NCI-H748 (cell line): ENCODE data around the gene NCKAP5.

Experiments used
- DNase-seq: peaks from one replicate; lab custom pipeline; 2025; ENCODE audit not compliant: unreplicated experiment; lab: John Stamatoyannopoulos, UW

The NCKAP5 gene

GRCh38 chr2:133061874-133062593, 506.2 kb downstream of the NCKAP5 start:
- no peak for DNase-seq

DNA sequence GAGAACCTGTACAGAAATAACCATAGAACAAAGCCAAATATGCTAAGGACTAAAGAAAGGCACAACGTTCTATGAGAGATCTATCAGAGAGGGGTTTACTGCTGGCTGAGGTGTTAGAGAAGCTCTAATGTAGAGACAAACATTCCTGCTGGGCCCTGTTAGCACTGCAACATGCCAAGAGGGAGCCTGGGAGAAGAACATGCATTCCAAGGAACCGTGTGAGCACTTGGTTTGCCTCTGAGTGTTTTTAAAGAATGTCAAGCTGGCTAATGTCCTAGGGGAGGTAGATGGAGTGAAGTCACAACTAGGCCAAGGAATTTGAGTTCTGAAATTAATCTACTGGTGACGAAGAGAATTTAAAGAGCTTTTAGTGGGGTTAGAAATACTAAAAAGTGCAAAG, 514.0 kb downstream of the NCKAP5 start:
- DNase-seq, result no peak

GRCh38 chr2:133053541-133053940, 514.7 kb downstream of the NCKAP5 start:
- DNase-seq, result no peak

DNA sequence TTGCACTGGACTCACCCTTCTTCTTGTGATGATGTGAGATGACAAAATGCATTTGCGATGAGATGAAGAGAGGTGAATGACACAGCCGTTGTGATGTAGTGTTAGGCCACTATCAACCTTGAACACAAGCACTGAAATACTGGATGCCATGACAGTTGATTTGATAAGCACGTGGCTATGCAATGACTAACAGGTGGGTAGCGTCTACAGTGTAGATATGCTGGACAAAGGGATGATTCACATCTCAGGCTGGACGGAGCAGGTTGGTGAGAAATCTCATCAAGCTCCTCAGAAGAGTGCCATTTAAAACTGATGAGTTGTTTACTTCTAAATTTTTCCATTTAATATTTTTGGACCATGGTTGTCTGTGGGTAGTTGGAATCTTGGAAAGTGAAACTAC, 522.5 kb downstream of the NCKAP5 start:
- no peak for DNase-seq

DNA sequence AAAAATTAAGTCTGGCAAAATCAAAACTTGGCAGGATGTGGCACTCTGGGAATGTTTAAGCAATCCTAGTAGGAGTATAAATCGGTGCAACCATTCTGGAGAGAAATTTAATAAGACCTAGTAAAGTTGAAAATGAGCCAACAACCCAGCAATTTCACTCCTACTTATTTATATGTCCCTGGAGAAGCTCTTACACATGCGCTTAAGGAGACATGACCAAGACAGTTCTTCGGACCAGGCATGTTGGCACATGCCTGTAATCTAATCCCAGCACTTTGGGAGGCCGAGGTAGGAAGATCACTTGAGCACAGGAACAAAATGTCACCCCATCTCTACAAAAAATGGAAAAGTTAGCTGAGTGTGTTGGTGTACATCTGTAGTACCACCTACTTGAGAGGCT, 523.7 kb downstream of the NCKAP5 start:
- DNase-seq, result no peak

DNA sequence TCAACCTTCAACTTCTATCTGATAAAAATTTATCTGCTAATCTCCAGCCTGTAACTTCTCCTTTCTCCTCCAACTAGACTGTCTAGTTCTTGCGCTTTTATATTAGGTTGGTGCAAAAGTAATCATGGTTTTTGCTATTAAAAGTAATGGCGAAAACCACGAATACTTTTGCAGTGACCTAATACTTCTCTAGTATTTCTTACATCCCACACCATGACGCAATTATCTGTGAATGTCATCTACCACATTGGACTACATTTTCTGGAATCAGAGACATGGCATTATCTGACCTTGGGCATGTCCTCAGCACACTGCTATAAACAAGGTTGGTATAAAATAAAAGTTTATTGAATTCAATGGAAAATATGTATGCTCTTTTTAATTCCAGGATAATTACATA, 528.1 kb downstream of the NCKAP5 start:
- no peak for DNase-seq

- DNase-seq, result no peak
Measured at GRCh38 chr2:133039531-133039930, 528.7 kb downstream of the NCKAP5 start.

DNA sequence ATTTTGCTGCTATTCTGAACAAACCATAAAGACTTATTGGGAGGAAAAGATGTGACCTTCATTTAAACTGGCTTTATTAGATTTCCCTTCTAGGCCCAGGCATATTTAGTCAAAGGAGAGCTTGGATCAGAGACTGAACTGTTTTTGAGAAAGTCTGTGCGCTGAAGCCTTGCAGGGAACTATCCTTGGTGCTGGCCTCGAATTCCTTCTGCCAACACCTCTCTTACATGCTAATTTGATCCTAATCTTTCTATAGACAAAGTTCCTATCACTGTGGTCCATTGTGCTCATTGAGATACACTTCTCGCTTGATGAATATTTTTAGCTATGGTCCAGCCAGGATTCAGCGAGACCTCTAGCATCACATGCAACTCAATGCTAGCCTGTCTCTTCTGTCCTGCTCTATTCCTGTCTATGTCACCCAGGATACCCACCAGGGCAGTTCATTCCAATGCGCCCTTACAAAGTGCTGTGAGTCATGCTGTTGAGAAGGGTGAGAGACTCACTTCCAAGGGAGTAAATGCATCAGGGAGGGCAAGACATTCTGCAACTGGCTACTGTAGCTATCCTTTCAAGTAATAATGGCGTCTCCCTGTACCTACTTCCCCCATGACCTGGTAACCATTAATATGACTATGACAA, 541.6 kb downstream of the NCKAP5 start:
- DNase-seq, result no peak

- DNase-seq, result no peak
Measured at GRCh38 chr2:133025004-133025403, 543.3 kb downstream of the NCKAP5 start.

DNA sequence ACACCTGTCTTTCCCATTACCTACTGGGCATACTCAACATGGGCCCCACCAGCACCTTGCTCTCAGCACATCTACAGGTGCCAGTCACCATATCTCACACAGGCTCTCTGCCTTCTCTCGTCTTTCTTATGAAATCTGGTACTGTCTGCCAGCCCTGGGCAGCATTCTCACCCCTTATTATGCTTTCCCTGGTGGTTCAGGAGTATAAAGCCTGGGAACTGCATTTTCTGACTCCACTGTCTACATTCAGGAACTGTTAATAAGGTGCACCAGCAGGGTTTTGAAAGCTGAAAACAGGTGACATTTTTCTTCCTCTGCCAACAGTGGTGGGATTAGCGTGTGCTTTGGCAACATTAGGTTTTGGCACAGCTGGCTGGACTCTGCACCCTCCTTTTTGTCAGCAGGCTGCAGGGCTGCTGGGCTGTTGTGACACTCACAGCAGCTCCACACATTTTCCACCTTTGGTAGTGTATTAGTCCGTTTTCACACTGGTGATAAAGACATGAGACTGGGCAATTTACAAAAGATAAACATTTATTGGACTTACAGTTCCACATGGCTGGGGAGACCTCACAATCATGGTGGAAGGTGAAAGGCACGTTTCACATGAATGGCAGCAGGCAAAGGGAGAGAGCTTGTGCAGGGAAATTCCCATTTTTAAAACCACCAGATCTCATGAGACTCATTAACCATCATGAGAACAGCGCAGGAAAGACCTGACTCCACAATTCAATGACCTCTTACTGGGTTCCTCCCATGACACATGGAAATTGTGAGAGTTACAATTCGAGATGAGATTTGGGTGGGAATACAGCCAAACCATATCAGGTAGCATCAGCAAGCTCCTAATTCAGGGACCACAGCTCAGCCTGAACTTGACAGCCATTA, 555.2 kb downstream of the NCKAP5 start:
- no peak for DNase-seq

DNA sequence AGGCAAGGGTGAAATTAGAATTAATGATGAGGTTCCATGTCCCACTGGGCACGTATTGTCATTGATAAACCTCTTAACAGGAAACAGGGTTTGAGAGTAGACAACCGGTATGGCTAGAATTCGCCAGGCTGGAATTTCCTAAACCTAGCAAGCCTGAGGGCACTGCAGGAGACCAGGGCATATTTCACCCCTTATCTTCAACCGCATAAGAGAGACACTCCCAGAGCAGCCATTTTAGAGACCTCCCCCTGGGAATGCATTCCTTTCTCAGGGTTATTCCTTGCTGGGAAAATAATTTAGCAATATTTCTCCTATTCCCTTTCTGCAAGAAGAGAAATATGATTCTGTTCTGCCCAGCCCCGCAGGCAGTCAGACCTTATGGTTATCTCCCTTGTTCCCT, 563.6 kb downstream of the NCKAP5 start:
- no peak for DNase-seq

DNA sequence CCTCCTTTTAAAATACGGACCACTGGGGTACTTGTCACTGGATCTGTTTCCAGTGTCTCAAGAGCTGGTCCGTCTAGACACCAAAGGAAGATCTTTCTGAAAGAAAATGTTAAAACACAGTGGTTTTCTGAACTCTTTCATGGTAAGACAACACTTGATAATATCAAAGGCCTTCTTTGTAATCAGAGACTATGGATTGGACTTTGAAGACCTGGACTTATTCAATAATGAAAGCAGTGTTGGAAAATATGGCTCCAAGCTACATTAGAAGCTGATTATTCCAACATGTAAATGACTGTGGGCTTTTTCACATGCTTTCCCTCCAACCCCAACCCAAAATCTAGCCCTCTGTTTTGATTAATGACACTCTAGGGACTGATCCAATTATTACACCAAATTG, 568.8 kb downstream of the NCKAP5 start:
- no peak for DNase-seq

GRCh38 chr2:132998221-132998620, 570.0 kb downstream of the NCKAP5 start:
- DNase-seq, result no peak

- DNase-seq, result peak; percentile 36
Measured at GRCh38 chr2:132991471-132992045, 576.7 kb downstream of the NCKAP5 start.

DNA sequence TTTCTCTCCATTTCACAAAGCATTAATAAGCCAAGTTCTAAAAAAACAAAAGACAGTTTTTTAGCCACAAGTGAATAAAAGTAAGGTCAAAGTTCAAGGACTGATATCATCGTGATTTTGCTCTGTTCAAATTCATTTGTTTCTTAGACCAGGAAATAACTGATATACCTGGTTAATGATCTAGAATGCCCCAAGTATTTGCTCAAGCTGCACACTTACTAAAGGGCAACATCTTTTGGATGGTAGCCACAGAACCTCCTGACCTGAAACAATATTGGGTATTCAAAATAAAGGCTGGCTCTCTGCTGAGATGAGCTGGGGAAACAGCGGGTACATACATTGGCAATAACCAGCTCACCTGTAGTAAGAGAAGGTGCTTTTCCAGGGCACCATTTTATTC, 583.5 kb downstream of the NCKAP5 start:
- DNase-seq, result peak; percentile 20

DNA sequence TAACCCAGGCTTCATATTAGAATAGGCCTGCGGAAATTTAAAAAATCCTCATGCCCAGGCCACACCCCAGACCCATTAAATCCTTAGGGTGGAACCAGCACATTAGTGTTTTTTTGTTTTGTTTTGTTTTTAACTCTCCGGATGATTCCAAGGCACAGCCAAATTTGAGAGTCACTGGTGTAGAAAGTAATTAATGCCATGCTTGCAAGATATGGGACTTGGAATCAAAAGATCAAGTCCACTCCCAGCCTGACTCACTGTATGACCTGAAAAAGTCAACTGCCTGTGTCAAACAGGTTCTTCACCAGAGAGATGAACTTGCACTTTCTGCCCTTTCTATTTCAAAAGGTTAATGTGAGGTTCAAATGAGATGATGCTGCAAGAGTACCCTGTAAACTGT, 588.0 kb downstream of the NCKAP5 start:
- no peak for DNase-seq

GRCh38 chr2:132979339-132980093, 588.7 kb downstream of the NCKAP5 start:
- no peak for DNase-seq

GRCh38 chr2:132978840-132979239, 589.4 kb downstream of the NCKAP5 start:
- no peak for DNase-seq

DNA sequence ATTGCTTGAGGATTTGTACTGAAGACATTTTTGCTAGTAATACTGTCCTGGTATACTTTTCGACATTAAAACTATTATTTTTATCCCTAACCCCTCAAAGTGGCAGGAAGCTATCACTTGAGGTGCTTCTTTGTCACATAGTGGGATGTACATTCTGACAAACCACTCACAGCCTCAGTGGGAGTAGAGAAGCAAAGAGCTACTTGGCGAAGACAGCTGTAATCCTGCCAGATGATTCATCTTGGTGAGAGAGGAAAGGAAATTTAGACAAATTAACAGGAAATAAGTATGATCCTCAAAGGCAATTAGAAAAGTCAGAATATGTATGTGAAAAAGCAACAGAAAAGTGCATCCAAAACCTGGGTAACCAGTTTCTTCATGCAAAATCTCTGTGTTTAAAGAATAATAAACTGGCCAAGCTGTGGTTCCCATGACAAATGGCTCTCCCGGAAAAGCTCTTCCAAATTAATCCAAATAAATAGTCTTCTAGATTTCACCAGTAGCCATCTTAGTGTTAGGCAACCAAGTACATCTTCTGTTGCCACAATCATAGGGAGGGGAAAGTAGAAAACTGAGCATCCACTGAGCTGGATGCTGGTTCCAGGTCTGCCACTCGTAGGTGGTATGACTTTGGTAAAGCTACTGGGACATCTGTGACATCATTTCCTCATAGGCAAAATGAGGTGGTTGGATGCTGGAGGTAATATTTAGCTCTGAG, 590.3 kb downstream of the NCKAP5 start:
- no peak for DNase-seq
